DOHH2 (cell line): ENCODE data around the gene CCND2.
A peak's percentile ranks its signal among the peaks of the same experiment; 100 is the strongest.

Source experiments
- H3F3A ChIP-seq: fragments of 200-600 bp; sonication (generic), shearing (Covaris generic); 2 replicates; pipeline ENCODE4 v1.6.0; 2016; ENCODE audit warnings: antibody characterized with exemption, mild to moderate bottlenecking; ENCODE audit not compliant: control insufficient read depth, insufficient read depth
- H3K27ac ChIP-seq: fragments of 200-600 bp; sonication (generic); 2 replicates; pipeline ENCODE4 v1.5.1; 2014; ENCODE audit warnings: low read depth, mild to moderate bottlenecking, low read length, moderate library complexity
- H3K27me3 ChIP-seq: fragments of 200-600 bp; sonication (generic); 2 replicates; pipeline ENCODE4 v1.6.1; 2014; ENCODE audit warnings: mild to moderate bottlenecking, low read length, mixed read lengths; ENCODE audit not compliant: control insufficient read depth
- H3K36me3 ChIP-seq: fragments of 200-600 bp; sonication (generic); 2 replicates; pipeline ENCODE4 v1.6.1; 2014; ENCODE audit warnings: mild to moderate bottlenecking, low read length, moderate library complexity, mixed read lengths; ENCODE audit not compliant: control insufficient read depth
- H3K4me1 ChIP-seq: fragments of 200-600 bp; sonication (generic); 2 replicates; pipeline ENCODE4 v1.6.1; 2014; ENCODE audit warnings: mild to moderate bottlenecking, low read length, mixed read lengths; ENCODE audit not compliant: control insufficient read depth
- H3K4me2 ChIP-seq: fragments of 200-600 bp; sonication (generic); 2 replicates; pipeline ENCODE4 v1.6.0; 2014; ENCODE audit warnings: mild to moderate bottlenecking, low read length, moderate library complexity
- H3K4me3 ChIP-seq: fragments of 200-600 bp; sonication (generic); 2 replicates; pipeline ENCODE4 v1.5.1; 2014; ENCODE audit warnings: mild to moderate bottlenecking, low read length, mixed read lengths
- H3K79me2 ChIP-seq: fragments of 200-600 bp; sonication (generic); 2 replicates; pipeline ENCODE4 v1.6.1; 2014; ENCODE audit warnings: mild to moderate bottlenecking, low read length, mixed read lengths; ENCODE audit not compliant: control insufficient read depth
- H3K9me2 ChIP-seq: fragments of 200-600 bp; sonication (generic); replicated peaks from 2 replicates; pipeline ENCODE4 v1.6.1; 2014; ENCODE audit warnings: mild to moderate bottlenecking, low read length, mixed read lengths; ENCODE audit not compliant: control insufficient read depth
- H3K9me3 ChIP-seq: fragments of 200-600 bp; sonication (generic); 2 replicates; pipeline ENCODE4 v1.6.1; 2014; ENCODE audit warnings: antibody characterized with exemption, low read length, mixed read lengths; ENCODE audit not compliant: control insufficient read depth, insufficient read depth
- H4K20me1 ChIP-seq: fragments of 200-600 bp; sonication (generic); 2 replicates; pipeline ENCODE4 v1.6.0; 2014; ENCODE audit warnings: low read depth, mild to moderate bottlenecking, antibody characterized with exemption, low read length, moderate library complexity; ENCODE audit not compliant: control insufficient read depth, insufficient read depth
- CTCF ChIP-seq: fragments of 200-600 bp; sonication (generic); IDR thresholded peaks from one replicate; pipeline ENCODE4 v1.5.1; 2014; ENCODE audit warnings: antibody characterized with exemption, mild to moderate bottlenecking, low read depth, low read length; ENCODE audit not compliant: poor library complexity, severe bottlenecking
- EZH2phosphoT487 ChIP-seq: fragments of 200-600 bp; sonication (generic); IDR thresholded peaks from 2 replicates; pipeline ENCODE4 v1.6.1; 2017; ENCODE audit warnings: borderline replicate concordance, mild to moderate bottlenecking, antibody characterized with exemption, low read length, moderate library complexity, mixed read lengths

Gene CCND2

DNA sequence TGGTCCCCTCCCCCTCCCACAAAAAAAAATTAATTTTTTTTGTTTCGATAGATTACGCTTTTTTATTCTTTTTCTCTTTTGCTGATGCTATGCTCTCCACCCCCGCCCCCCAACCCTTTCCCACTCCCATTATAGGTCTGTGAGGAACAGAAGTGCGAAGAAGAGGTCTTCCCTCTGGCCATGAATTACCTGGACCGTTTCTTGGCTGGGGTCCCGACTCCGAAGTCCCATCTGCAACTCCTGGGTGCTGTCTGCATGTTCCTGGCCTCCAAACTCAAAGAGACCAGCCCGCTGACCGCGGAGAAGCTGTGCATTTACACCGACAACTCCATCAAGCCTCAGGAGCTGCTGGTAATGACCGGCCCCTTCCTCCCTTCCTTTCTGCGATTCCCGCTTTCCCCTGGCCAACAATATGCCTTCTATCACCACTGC lies 2.3 kb downstream of the CCND2 start:
- H3K4me2 ChIP-seq, result no peak overlapping the region
- H3K27me3 ChIP-seq, result peaks cover 60% of the 10 kb centered on the region
- H3K9me3 ChIP-seq, result no peaks in the 10 kb centered on the region
- no peak; the same call in 1 of the 2 replicates for TF ChIP-seq EZH2phosphoT487
- TF ChIP-seq CTCF, result no peak
- no peak overlapping the region for H3K27ac ChIP-seq
- no peaks in the 10 kb centered on the region for H3K79me2 ChIP-seq
- peaks cover 20% of the 10 kb centered on the region for H3K4me1 ChIP-seq
- H3F3A ChIP-seq, result no peaks in the 10 kb centered on the region
- no peaks in the 10 kb centered on the region for H3K9me2 ChIP-seq
- no peak overlapping the region for H3K4me3 ChIP-seq
- no peaks in the 10 kb centered on the region; the same call in 1 of the 2 replicates for H4K20me1 ChIP-seq
- no peaks in the 10 kb centered on the region for H3K36me3 ChIP-seq

DNA sequence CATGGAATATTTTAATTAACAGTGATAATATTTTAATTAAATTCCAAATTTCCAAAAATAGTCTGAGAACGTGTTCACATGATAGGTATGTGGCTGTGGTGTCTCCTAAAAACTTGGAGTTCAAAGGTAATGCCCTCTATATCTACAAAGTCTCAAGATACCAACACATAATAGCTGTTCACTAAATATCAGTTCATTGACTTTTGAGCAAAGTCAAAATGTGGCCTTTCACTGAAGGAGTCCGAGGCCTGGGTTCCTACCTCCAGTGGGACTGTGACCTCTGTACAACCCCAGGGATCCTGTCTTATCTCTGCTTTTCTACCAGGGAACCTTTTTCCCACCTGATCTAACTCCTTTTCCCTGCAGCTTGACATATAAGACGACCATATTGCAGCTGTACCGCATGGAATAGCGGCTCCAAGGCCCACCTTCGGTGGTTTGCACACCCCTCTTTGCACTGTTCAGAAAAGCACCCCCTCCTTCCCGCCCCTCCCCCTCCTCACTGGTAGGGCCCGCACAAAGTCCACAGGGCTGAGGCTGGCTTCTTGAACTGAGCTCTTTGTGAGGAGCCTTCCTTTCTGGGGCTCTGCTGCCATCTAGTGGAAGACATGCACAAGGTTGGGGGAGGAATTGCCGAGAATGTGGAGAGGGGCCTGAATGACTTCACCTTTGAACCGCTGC lies 3.1 kb downstream of the CCND2 start:
- no peaks in the 10 kb centered on the region for H3K9me3 ChIP-seq
- peak; percentile 85 for TF ChIP-seq CTCF
- no peak; the same call in 1 of the 2 replicates for TF ChIP-seq EZH2phosphoT487
- H3K27ac ChIP-seq, result no peak overlapping the region
- H3F3A ChIP-seq, result no peaks in the 10 kb centered on the region
- H3K79me2 ChIP-seq, result no peaks in the 10 kb centered on the region
- no peak overlapping the region for H3K4me2 ChIP-seq
- H3K4me1 ChIP-seq, result peaks cover 12% of the 10 kb centered on the region
- no peaks in the 10 kb centered on the region for H3K9me2 ChIP-seq
- H3K4me3 ChIP-seq, result no peak overlapping the region
- H3K36me3 ChIP-seq, result no peaks in the 10 kb centered on the region
- no peaks in the 10 kb centered on the region; the same call in 1 of the 2 replicates for H4K20me1 ChIP-seq
- H3K27me3 ChIP-seq, result peaks cover 52% of the 10 kb centered on the region

- H3K4me2 ChIP-seq, result no peak overlapping the region
- H3K9me2 ChIP-seq, result no peaks in the 10 kb centered on the region
- no peaks in the 10 kb centered on the region for H3K79me2 ChIP-seq
- no peaks in the 10 kb centered on the region for H3K9me3 ChIP-seq
- no peak overlapping the region for H3K4me3 ChIP-seq
- peaks cover 49% of the 10 kb centered on the region for H3K27me3 ChIP-seq
- no peak for TF ChIP-seq CTCF
- TF ChIP-seq EZH2phosphoT487, result no peak
- H4K20me1 ChIP-seq, result no peaks in the 10 kb centered on the region; the same call in 1 of the 2 replicates
- no peaks in the 10 kb centered on the region for H3F3A ChIP-seq
- peaks cover 10% of the 10 kb centered on the region for H3K4me1 ChIP-seq
- no peaks in the 10 kb centered on the region for H3K36me3 ChIP-seq
- H3K27ac ChIP-seq, result no peak overlapping the region
Observed at GRCh38 chr12:4277205-4277543, 3.6 kb downstream of the CCND2 start.
